Measurements from ENCODE around the gene MBD2.

MBD2 gene

DNA sequence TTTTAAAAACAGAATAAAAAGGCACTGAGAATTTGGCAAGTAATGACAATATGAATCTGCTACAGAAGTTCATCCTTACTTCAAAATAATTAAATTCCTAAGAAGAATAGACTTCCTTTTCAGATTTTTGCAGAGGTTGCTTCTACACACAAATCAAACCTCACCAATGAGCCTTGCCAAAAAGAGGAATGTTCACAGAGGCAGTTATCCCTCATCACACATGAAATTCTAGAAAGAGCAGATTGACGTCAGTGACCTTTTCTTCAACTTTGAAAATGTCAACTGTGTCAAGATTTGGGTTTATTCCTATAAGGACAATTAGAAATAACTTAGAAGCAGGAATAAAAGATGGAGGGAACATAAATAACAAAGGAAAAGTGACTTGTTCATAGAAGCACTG is 64.6 kb downstream of the MBD2 start:
- Histone ChIP-seq H2BK15ac (replicated peaks; ENCODE audit: low read depth) (no peak overlapping the region), H3K79me2 (ENCODE audit: control insufficient read depth, insufficient read depth, low read length) (no peaks in the 10 kb centered on the region), H3K27ac (ENCODE audit: low read depth, low read length) (no peak overlapping the region), H3K56ac (ENCODE audit: low read length) (no peak overlapping the region), H3K4me3 (ENCODE audit: low read length) (no peak overlapping the region), H3K27me3 (ENCODE audit: insufficient read depth, low read length, poor library complexity) (no peaks in the 10 kb centered on the region), H4K5ac (ENCODE audit: low read length) (no peak overlapping the region), H3K4me2 (ENCODE audit: low read length) (no peak overlapping the region), H3K4ac (ENCODE audit: low read depth, low read length) (no peak overlapping the region), H3K9ac (ENCODE audit: low read length) (no peak overlapping the region), H2AK5ac (ENCODE audit: low read length) (no peak overlapping the region), H3K4me1 (ENCODE audit: control insufficient read depth, low read depth, low read length) (no peaks in the 10 kb centered on the region), H4K8ac (ENCODE audit: low read depth, low read length) (no peak overlapping the region), H3K36me3 (ENCODE audit: control insufficient read depth, insufficient read depth, low read length) (no peaks in the 10 kb centered on the region), H2BK5ac (ENCODE audit: low read length) (no peak overlapping the region), H3K18ac (ENCODE audit: low read length) (no peak overlapping the region), H3K79me1 (ENCODE audit: low read length) (no peaks in the 10 kb centered on the region), H3K23ac (ENCODE audit: low read length) (no peak overlapping the region), H2BK120ac (ENCODE audit: low read depth, low read length) (no peak overlapping the region)
- no CpG with 5 or more reads among the region's 1 CpG for WGBS (ENCODE audit: extremely low coverage, insufficient coverage, low lambda C conversion rate)
- DNase-seq, result no peak

DNA sequence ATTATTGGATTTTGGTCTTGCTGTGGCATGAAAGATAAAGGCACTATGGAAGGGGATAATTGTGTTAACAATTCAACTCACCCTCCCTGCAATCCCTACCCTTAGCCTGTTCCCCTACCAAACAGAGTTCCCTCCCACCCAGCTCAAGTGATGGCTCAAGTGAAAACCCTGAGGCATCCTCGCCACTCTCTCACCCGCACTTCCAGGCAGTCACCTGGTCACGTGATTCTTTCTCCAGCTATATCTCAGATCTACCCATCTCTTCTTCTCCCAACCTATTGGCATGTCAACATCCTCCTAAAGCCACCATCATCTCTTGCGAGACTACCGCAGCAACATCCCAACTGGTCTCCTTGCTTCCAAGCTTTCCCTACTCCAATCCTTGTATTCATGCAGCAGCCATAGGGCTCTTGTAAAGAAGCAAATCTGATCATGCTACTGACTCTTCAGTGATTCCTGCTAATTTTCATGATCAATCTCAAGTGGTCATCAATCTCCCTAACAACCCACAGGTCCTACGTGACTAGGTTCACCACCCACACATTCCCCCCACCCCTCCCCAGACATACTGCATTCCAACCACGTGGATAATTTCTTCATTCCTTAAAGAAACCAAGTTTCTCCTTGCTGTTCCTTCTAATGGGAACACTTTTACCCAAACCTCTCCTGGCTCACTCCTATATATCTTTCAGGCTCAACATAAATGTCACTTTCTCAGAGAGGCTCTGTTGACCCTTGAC is 66.7 kb downstream of the MBD2 start:
- no peak overlapping the region for H4K8ac ChIP-seq (ENCODE audit: low read depth, low read length)
- H3K36me3 ChIP-seq (ENCODE audit: control insufficient read depth, insufficient read depth, low read length), result no peaks in the 10 kb centered on the region
- H2AK5ac ChIP-seq (ENCODE audit: low read length), result no peak overlapping the region
- H3K27ac ChIP-seq (ENCODE audit: low read depth, low read length), result no peak overlapping the region
- H2BK15ac ChIP-seq (replicated peaks; ENCODE audit: low read depth), result no peak overlapping the region
- H2BK120ac ChIP-seq (ENCODE audit: low read depth, low read length), result no peak overlapping the region
- no peak overlapping the region for H3K18ac ChIP-seq (ENCODE audit: low read length)
- no peak overlapping the region for H4K5ac ChIP-seq (ENCODE audit: low read length)
- no peak overlapping the region for H3K4me2 ChIP-seq (ENCODE audit: low read length)
- no peaks in the 10 kb centered on the region for H3K27me3 ChIP-seq (ENCODE audit: insufficient read depth, low read length, poor library complexity)
- no peaks in the 10 kb centered on the region for H3K4me1 ChIP-seq (ENCODE audit: control insufficient read depth, low read depth, low read length)
- H3K4me3 ChIP-seq (ENCODE audit: low read length), result no peak overlapping the region
- no peaks in the 10 kb centered on the region for H3K79me2 ChIP-seq (ENCODE audit: control insufficient read depth, insufficient read depth, low read length)
- no CpG with 5 or more reads among the region's 7 CpGs for WGBS (ENCODE audit: extremely low coverage, insufficient coverage, low lambda C conversion rate)
- H3K9ac ChIP-seq (ENCODE audit: low read length), result no peak overlapping the region
- H3K23ac ChIP-seq (ENCODE audit: low read length), result no peak overlapping the region
- no peaks in the 10 kb centered on the region for H3K79me1 ChIP-seq (ENCODE audit: low read length)
- H3K56ac ChIP-seq (ENCODE audit: low read length), result no peak overlapping the region
- no peak overlapping the region for H2BK5ac ChIP-seq (ENCODE audit: low read length)
- DNase-seq, result no peak
- H3K4ac ChIP-seq (ENCODE audit: low read depth, low read length), result no peak overlapping the region

DNA sequence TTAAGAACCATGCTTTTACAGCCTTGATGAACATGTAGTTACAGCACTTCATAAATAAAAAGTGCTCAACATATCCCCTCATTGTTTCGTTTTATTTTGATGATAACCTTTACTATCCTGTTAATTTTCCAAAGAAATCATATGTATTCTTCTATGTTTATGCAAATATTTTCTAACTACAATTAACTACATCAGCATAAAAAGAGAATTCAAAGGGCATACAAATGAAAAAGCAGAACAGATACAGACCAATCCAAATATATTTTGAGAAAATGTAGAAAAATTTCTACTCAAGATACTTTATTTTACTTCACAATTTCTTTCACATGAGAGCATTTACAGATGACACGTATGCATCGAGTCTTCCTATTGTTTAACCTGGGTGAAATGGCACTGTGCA is 69.1 kb downstream of the MBD2 start:
- Histone ChIP-seq H2BK15ac (replicated peaks; ENCODE audit: low read depth) (no peak overlapping the region), H3K56ac (ENCODE audit: low read length) (no peak overlapping the region), H3K4me1 (ENCODE audit: control insufficient read depth, low read depth, low read length) (no peaks in the 10 kb centered on the region), H3K79me1 (ENCODE audit: low read length) (no peaks in the 10 kb centered on the region), H3K4me3 (ENCODE audit: low read length) (no peak overlapping the region), H4K5ac (ENCODE audit: low read length) (no peak overlapping the region), H3K23ac (ENCODE audit: low read length) (no peak overlapping the region), H3K79me2 (ENCODE audit: control insufficient read depth, insufficient read depth, low read length) (no peaks in the 10 kb centered on the region), H3K9ac (ENCODE audit: low read length) (no peak overlapping the region), H3K4me2 (ENCODE audit: low read length) (no peak overlapping the region), H2AK5ac (ENCODE audit: low read length) (no peak overlapping the region), H3K27me3 (ENCODE audit: insufficient read depth, low read length, poor library complexity) (no peaks in the 10 kb centered on the region), H2BK5ac (ENCODE audit: low read length) (no peak overlapping the region), H4K8ac (ENCODE audit: low read depth, low read length) (no peak overlapping the region), H3K36me3 (ENCODE audit: control insufficient read depth, insufficient read depth, low read length) (no peaks in the 10 kb centered on the region), H3K4ac (ENCODE audit: low read depth, low read length) (no peak overlapping the region), H3K18ac (ENCODE audit: low read length) (no peak overlapping the region), H3K27ac (ENCODE audit: low read depth, low read length) (no peak overlapping the region), H2BK120ac (ENCODE audit: low read depth, low read length) (no peak overlapping the region)
- no peak for DNase-seq
- WGBS (ENCODE audit: extremely low coverage, insufficient coverage, low lambda C conversion rate), result no CpG with 5 or more reads among the region's 3 CpGs

DNA sequence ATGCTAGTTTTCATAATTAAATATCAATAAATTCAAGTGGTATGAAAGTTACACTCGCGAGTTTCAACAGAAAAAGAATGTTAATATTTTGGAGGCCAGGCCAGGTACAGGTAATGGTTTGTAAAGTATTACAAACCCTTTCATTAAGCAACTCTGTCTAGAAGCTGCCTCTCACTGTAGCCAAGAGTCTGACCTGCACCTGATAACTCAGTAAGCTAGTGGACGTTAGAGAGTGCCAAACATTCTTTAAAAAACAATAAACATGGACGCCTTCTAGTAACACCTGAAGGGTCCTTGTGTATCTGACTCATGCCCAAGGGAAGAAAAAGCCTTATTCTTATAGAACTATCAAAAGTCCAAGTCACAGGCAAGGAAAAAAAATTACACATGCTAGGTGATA is 70.2 kb downstream of the MBD2 start:
- H3K56ac ChIP-seq (ENCODE audit: low read length), result no peak overlapping the region
- no peak overlapping the region for H3K18ac ChIP-seq (ENCODE audit: low read length)
- no peak for DNase-seq
- no peak overlapping the region for H2AK5ac ChIP-seq (ENCODE audit: low read length)
- H2BK5ac ChIP-seq (ENCODE audit: low read length), result no peak overlapping the region
- H2BK15ac ChIP-seq (replicated peaks; ENCODE audit: low read depth), result no peak overlapping the region
- H3K4me1 ChIP-seq (ENCODE audit: control insufficient read depth, low read depth, low read length), result peaks cover 2% of the 10 kb centered on the region
- no peak overlapping the region for H2BK120ac ChIP-seq (ENCODE audit: low read depth, low read length)
- WGBS (ENCODE audit: extremely low coverage, insufficient coverage, low lambda C conversion rate), result 100% methylated on average over 1 of the region's 4 CpGs
- H3K4me2 ChIP-seq (ENCODE audit: low read length), result no peak overlapping the region
- H3K27me3 ChIP-seq (ENCODE audit: insufficient read depth, low read length, poor library complexity), result no peaks in the 10 kb centered on the region
- H3K79me1 ChIP-seq (ENCODE audit: low read length), result no peaks in the 10 kb centered on the region
- H4K5ac ChIP-seq (ENCODE audit: low read length), result no peak overlapping the region
- H3K4me3 ChIP-seq (ENCODE audit: low read length), result no peak overlapping the region
- H3K36me3 ChIP-seq (ENCODE audit: control insufficient read depth, insufficient read depth, low read length), result no peaks in the 10 kb centered on the region
- H3K23ac ChIP-seq (ENCODE audit: low read length), result no peak overlapping the region
- no peak overlapping the region for H4K8ac ChIP-seq (ENCODE audit: low read depth, low read length)
- H3K27ac ChIP-seq (ENCODE audit: low read depth, low read length), result no peak overlapping the region
- H3K79me2 ChIP-seq (ENCODE audit: control insufficient read depth, insufficient read depth, low read length), result no peaks in the 10 kb centered on the region
- no peak overlapping the region for H3K4ac ChIP-seq (ENCODE audit: low read depth, low read length)
- H3K9ac ChIP-seq (ENCODE audit: low read length), result no peak overlapping the region

DNA sequence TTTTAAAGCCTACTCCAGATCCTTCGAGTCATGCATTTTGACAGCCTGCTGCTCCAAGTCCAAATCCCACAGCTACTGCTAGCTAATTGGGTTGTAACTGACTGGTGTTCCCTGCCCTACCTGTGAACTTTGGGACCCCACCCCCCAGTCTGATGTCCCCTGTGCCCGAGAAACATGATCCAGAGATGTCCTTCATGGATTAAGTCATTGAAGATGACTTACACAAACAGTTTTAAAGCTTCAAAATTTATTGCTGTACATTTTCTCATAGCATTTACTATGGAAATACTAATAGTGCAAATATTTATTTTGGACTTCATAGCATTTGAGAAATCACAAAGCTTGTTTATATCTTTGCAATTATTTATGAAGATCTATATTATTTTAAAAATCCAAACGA is 73.1 kb downstream of the MBD2 start:
- WGBS (ENCODE audit: extremely low coverage, insufficient coverage, low lambda C conversion rate), result no CpG with 5 or more reads among the region's 3 CpGs

DNA sequence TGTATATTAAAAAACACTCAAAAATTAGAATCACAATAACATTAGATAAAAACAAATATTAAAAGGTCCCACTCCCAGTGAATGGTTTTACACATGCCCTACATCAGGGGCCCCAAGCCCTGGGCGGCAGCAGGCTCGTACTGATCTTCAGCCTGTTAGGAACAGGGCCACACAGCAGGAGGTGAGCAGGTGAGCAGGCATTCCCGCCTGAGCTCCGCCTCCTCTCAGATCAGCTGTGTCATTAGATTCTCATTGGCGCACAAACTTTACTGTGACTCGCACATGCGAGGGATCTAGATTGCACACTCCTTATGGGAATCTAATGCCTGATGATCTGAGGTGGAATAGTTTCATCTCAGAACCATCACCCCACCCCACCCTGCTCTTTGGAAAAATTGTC is 74.2 kb downstream of the MBD2 start:
- peak; percentile 31 for DNase-seq
- H4K8ac ChIP-seq (ENCODE audit: low read depth, low read length), result no peak overlapping the region
- no CpG with 5 or more reads among the region's 7 CpGs for WGBS (ENCODE audit: extremely low coverage, insufficient coverage, low lambda C conversion rate)

More for the DNA sequence above, 73.1 kb downstream of the MBD2 start:
- Histone ChIP-seq H2BK120ac (ENCODE audit: low read depth, low read length) (no peak overlapping the region), H3K9ac (ENCODE audit: low read length) (no peak overlapping the region), H4K8ac (ENCODE audit: low read depth, low read length) (no peak overlapping the region), H3K4me3 (ENCODE audit: low read length) (no peak overlapping the region), H3K56ac (ENCODE audit: low read length) (no peak overlapping the region), H2BK5ac (ENCODE audit: low read length) (no peak overlapping the region), H2BK15ac (replicated peaks; ENCODE audit: low read depth) (no peak overlapping the region), H3K27ac (ENCODE audit: low read depth, low read length) (no peak overlapping the region), H3K18ac (ENCODE audit: low read length) (no peak overlapping the region), H3K27me3 (ENCODE audit: insufficient read depth, low read length, poor library complexity) (no peaks in the 10 kb centered on the region), H3K36me3 (ENCODE audit: control insufficient read depth, insufficient read depth, low read length) (no peaks in the 10 kb centered on the region), H2AK5ac (ENCODE audit: low read length) (no peak overlapping the region), H3K4me2 (ENCODE audit: low read length) (no peak overlapping the region), H3K79me1 (ENCODE audit: low read length) (no peaks in the 10 kb centered on the region), H3K79me2 (ENCODE audit: control insufficient read depth, insufficient read depth, low read length) (no peaks in the 10 kb centered on the region), H4K5ac (ENCODE audit: low read length) (no peak overlapping the region), H3K4ac (ENCODE audit: low read depth, low read length) (no peak overlapping the region), H3K4me1 (ENCODE audit: control insufficient read depth, low read depth, low read length) (peaks cover 3% of the 10 kb centered on the region), H3K23ac (ENCODE audit: low read length) (no peak overlapping the region)
- DNase-seq, result no peak

More for the DNA sequence above, 74.2 kb downstream of the MBD2 start:
- Histone ChIP-seq H2BK5ac (ENCODE audit: low read length) (no peak overlapping the region), H3K36me3 (ENCODE audit: control insufficient read depth, insufficient read depth, low read length) (no peaks in the 10 kb centered on the region), H3K56ac (ENCODE audit: low read length) (no peak overlapping the region), H3K79me2 (ENCODE audit: control insufficient read depth, insufficient read depth, low read length) (no peaks in the 10 kb centered on the region), H3K4me1 (ENCODE audit: control insufficient read depth, low read depth, low read length) (peaks cover 3% of the 10 kb centered on the region), H3K18ac (ENCODE audit: low read length) (no peak overlapping the region), H3K4me3 (ENCODE audit: low read length) (no peak overlapping the region), H3K27me3 (ENCODE audit: insufficient read depth, low read length, poor library complexity) (no peaks in the 10 kb centered on the region), H2BK15ac (replicated peaks; ENCODE audit: low read depth) (no peak overlapping the region), H3K4ac (ENCODE audit: low read depth, low read length) (no peak overlapping the region), H2BK120ac (ENCODE audit: low read depth, low read length) (no peak overlapping the region), H3K4me2 (ENCODE audit: low read length) (no peak overlapping the region), H3K27ac (ENCODE audit: low read depth, low read length) (no peak overlapping the region), H3K23ac (ENCODE audit: low read length) (no peak overlapping the region), H4K5ac (ENCODE audit: low read length) (no peak overlapping the region), H2AK5ac (ENCODE audit: low read length) (no peak overlapping the region), H3K9ac (ENCODE audit: low read length) (no peak overlapping the region), H3K79me1 (ENCODE audit: low read length) (no peaks in the 10 kb centered on the region)
